LNCaP clone FGC (cell line): ENCODE data around the gene SLC6A7.

Experiments used
- DNase-seq: peaks from one replicate; pipeline ENCODE4 v3.0.0-alpha.2; 2011; ENCODE audit warnings: low read depth
- H3K4me3 ChIP-seq: 2 replicates; pipeline ENCODE4 v1.5.1; 2011; ENCODE audit warnings: mild to moderate bottlenecking, low read depth, low read length, control low read depth
- CTCF ChIP-seq: IDR thresholded peaks from 2 replicates; pipeline ENCODE4 v1.5.1; 2012; ENCODE audit warnings: mild to moderate bottlenecking; ENCODE audit not compliant: control insufficient read depth, insufficient read depth; ENCODE audit errors: extremely low read depth

SLC6A7 gene

GRCh38 chr5:150189728-150190502, at the start of gene SLC6A7:
Gene SLC6A7 (plus strand): TSS chr5:150190062. CDS start chr5:150190328, 266 bp downstream.
- TF ChIP-seq CTCF = no peak
- no peak within 1 kb of the TSS for H3K4me3 ChIP-seq
- DNase-seq = no peak

GRCh38 chr5:150140830-150141229, 49.0 kb upstream of the SLC6A7 start:
- TF ChIP-seq CTCF = no peak
- H3K4me3 ChIP-seq = no peak overlapping the region
- no peak for DNase-seq

GRCh38 chr5:150141544-150142184, 48.2 kb upstream of the SLC6A7 start:
- no peak for TF ChIP-seq CTCF
- H3K4me3 ChIP-seq = no peak overlapping the region
- no peak for DNase-seq

- no peak overlapping the region for H3K4me3 ChIP-seq
- TF ChIP-seq CTCF = no peak
- no peak for DNase-seq
Observed at GRCh38 chr5:150142185-150142958, 47.5 kb upstream of the SLC6A7 start.

- no peak overlapping the region for H3K4me3 ChIP-seq
- TF ChIP-seq CTCF = no peak
- DNase-seq = no peak
Observed at GRCh38 chr5:150142959-150143349, 46.9 kb upstream of the SLC6A7 start.

- no peak for DNase-seq
- no peak for TF ChIP-seq CTCF
- H3K4me3 ChIP-seq = no peak overlapping the region
Observed at GRCh38 chr5:150143350-150144245, 46.3 kb upstream of the SLC6A7 start.
